Measurements from ENCODE around the gene ADPRHL1. TPM values are rescaled to one million over a fixed set of nuclear protein-coding genes. Genes with fewer than 3 reads are reported as not detected.
A peak's percentile ranks its signal among the peaks of the same experiment; 100 is the strongest.
"Not testable (repeated sequence)": the region's sequence is repeated elsewhere in the genome, so short reads cannot be mapped to it uniquely, and the experiment has no call there.

The ADPRHL1 gene
- total RNA-seq, 2 experiments from 2014 or later: 0.10 to 0.57 TPM

- Mint-ChIP-seq H3K4me1 (ENCODE audit: low read depth) (no peaks in the 10 kb centered on the region), H3K9me3 (no peaks in the 10 kb centered on the region), H3K4me3 (no peak overlapping the region), H3K27me3 (ENCODE audit: low read depth) (peaks cover 9% of the 10 kb centered on the region), H3K27ac (no peak overlapping the region), H3K36me3 (ENCODE audit: low read depth) (no peaks in the 10 kb centered on the region)
- no peak for DNase-seq
- intact Hi-C loops (cut with micrococcal nuclease): no loop called here
- CTCF ChIA-PET: no interaction called here
These were observed 83.4 kb downstream of the ADPRHL1 start for GRCh38 chr13:113369881-113370280.

GRCh38 chr13:113369189-113369588 lies 84.1 kb downstream of the ADPRHL1 start:
- Mint-ChIP-seq H3K27ac (no peak overlapping the region), H3K36me3 (ENCODE audit: low read depth) (no peaks in the 10 kb centered on the region), H3K27me3 (ENCODE audit: low read depth) (peaks cover 7% of the 10 kb centered on the region), H3K9me3 (no peaks in the 10 kb centered on the region), H3K4me1 (ENCODE audit: low read depth) (no peaks in the 10 kb centered on the region), H3K4me3 (no peak overlapping the region)
- CTCF ChIA-PET: no interaction called here
- DNase-seq: no peak
- intact Hi-C loops (cut with micrococcal nuclease): no loop called here

- H3K36me3 Mint-ChIP-seq (ENCODE audit: low read depth); CTCF ChIA-PET; H3K27ac Mint-ChIP-seq; H3K4me1 Mint-ChIP-seq (ENCODE audit: low read depth); H3K4me3 Mint-ChIP-seq; H3K9me3 Mint-ChIP-seq; H3K27me3 Mint-ChIP-seq (ENCODE audit: low read depth); intact Hi-C loops (cut with micrococcal nuclease); DNase-seq: not testable (repeated sequence)
These were observed 84.9 kb downstream of the ADPRHL1 start for GRCh38 chr13:113368353-113368752.

- Mint-ChIP-seq H3K9me3 (no peaks in the 10 kb centered on the region), H3K4me3 (no peak overlapping the region)
- CTCF ChIA-PET: no interaction called here
These were observed 85.5 kb downstream of the ADPRHL1 start for GRCh38 chr13:113367771-113368170.

GRCh38 chr13:113367020-113367560 lies 86.2 kb downstream of the ADPRHL1 start:
- H3K27me3 Mint-ChIP-seq (ENCODE audit: low read depth): peaks cover 10% of the 10 kb centered on the region
- H3K4me1 Mint-ChIP-seq (ENCODE audit: low read depth): peaks cover 2% of the 10 kb centered on the region
- H3K36me3 Mint-ChIP-seq (ENCODE audit: low read depth): no peaks in the 10 kb centered on the region
- intact Hi-C loops (cut with micrococcal nuclease): no loop called here
- CTCF ChIA-PET: interaction anchor here (1.0 kb wide), 1 partner anchor 21 kb away, joined by 6 read pairs; no protein-coding TSS in a partner anchor
- H3K4me3 Mint-ChIP-seq: no peak overlapping the region
- DNase-seq: no peak
- H3K9me3 Mint-ChIP-seq: no peaks in the 10 kb centered on the region
- H3K27ac Mint-ChIP-seq: no peak overlapping the region

More at GRCh38 chr13:113367771-113368170, 85.5 kb downstream of the ADPRHL1 start:
- intact Hi-C loops (cut with micrococcal nuclease): no loop called here
- DNase-seq: no peak
- Mint-ChIP-seq H3K36me3 (ENCODE audit: low read depth) (no peaks in the 10 kb centered on the region), H3K4me1 (ENCODE audit: low read depth) (peaks cover under 1% of the 10 kb centered on the region), H3K27ac (no peak overlapping the region), H3K27me3 (ENCODE audit: low read depth) (peaks cover 7% of the 10 kb centered on the region)

- Mint-ChIP-seq H3K4me1 (ENCODE audit: low read depth) (peaks cover 2% of the 10 kb centered on the region), H3K36me3 (ENCODE audit: low read depth) (no peaks in the 10 kb centered on the region), H3K27me3 (ENCODE audit: low read depth) (peaks cover 10% of the 10 kb centered on the region), H3K27ac (no peak overlapping the region), H3K9me3 (no peaks in the 10 kb centered on the region), H3K4me3 (peak overlapping the region; percentile 32)
- intact Hi-C loops (cut with micrococcal nuclease): no loop called here
- CTCF ChIA-PET: interaction anchor here (1.0 kb wide), 1 partner anchor 22 kb away, joined by 6 read pairs; no protein-coding TSS in a partner anchor
- no peak for DNase-seq
These were observed 87.2 kb downstream of the ADPRHL1 start for GRCh38 chr13:113365971-113366588.

- Mint-ChIP-seq H3K27me3 (ENCODE audit: low read depth) (peaks cover 10% of the 10 kb centered on the region), H3K36me3 (ENCODE audit: low read depth) (no peaks in the 10 kb centered on the region), H3K9me3 (no peaks in the 10 kb centered on the region), H3K27ac (no peak overlapping the region), H3K4me3 (peak overlapping the region; percentile 32), H3K4me1 (ENCODE audit: low read depth) (peaks cover 2% of the 10 kb centered on the region)
- no peak for DNase-seq
- intact Hi-C loops (cut with micrococcal nuclease): no loop called here
- CTCF ChIA-PET: no interaction called here
These were observed 87.7 kb downstream of the ADPRHL1 start for GRCh38 chr13:113365583-113365970.

GRCh38 chr13:113364901-113365582 lies 88.2 kb downstream of the ADPRHL1 start:
- intact Hi-C loops (cut with micrococcal nuclease): no loop called here
- no peaks in the 10 kb centered on the region for H3K9me3 Mint-ChIP-seq
- H3K27me3 Mint-ChIP-seq (ENCODE audit: low read depth): peaks cover 10% of the 10 kb centered on the region
- no peak overlapping the region for H3K27ac Mint-ChIP-seq
- H3K36me3 Mint-ChIP-seq (ENCODE audit: low read depth): no peaks in the 10 kb centered on the region
- H3K4me3 Mint-ChIP-seq: peak overlapping the region; percentile 32
- peaks cover 2% of the 10 kb centered on the region for H3K4me1 Mint-ChIP-seq (ENCODE audit: low read depth)
- CTCF ChIA-PET: no interaction called here
- no peak for DNase-seq

GRCh38 chr13:113364311-113364889 lies 88.9 kb downstream of the ADPRHL1 start:
- H3K9me3 Mint-ChIP-seq: no peaks in the 10 kb centered on the region
- no peaks in the 10 kb centered on the region for H3K36me3 Mint-ChIP-seq (ENCODE audit: low read depth)
- peak overlapping the region; percentile 21 for H3K4me3 Mint-ChIP-seq
- H3K4me1 Mint-ChIP-seq (ENCODE audit: low read depth): peaks cover 2% of the 10 kb centered on the region
- H3K27ac Mint-ChIP-seq: no peak overlapping the region
- intact Hi-C loops (cut with micrococcal nuclease): no loop called here
- H3K27me3 Mint-ChIP-seq (ENCODE audit: low read depth): peaks cover 10% of the 10 kb centered on the region
- DNase-seq: peak; percentile 8
- CTCF ChIA-PET: no interaction called here

- no peaks in the 10 kb centered on the region for H3K9me3 Mint-ChIP-seq
- peaks cover 10% of the 10 kb centered on the region for H3K27me3 Mint-ChIP-seq (ENCODE audit: low read depth)
- CTCF ChIA-PET: no interaction called here
- DNase-seq: no peak
- peaks cover 2% of the 10 kb centered on the region for H3K4me1 Mint-ChIP-seq (ENCODE audit: low read depth)
- intact Hi-C loops (cut with micrococcal nuclease): no loop called here
- no peak overlapping the region for H3K27ac Mint-ChIP-seq
- H3K36me3 Mint-ChIP-seq (ENCODE audit: low read depth): no peaks in the 10 kb centered on the region
- no peak overlapping the region for H3K4me3 Mint-ChIP-seq
These were observed 91.9 kb downstream of the ADPRHL1 start for GRCh38 chr13:113361406-113361805.

- intact Hi-C loops (cut with micrococcal nuclease): no loop called here
- H3K4me1 Mint-ChIP-seq (ENCODE audit: low read depth): peaks cover 2% of the 10 kb centered on the region
- no peaks in the 10 kb centered on the region for H3K36me3 Mint-ChIP-seq (ENCODE audit: low read depth)
- H3K27me3 Mint-ChIP-seq (ENCODE audit: low read depth): peaks cover 7% of the 10 kb centered on the region
- H3K9me3 Mint-ChIP-seq: no peaks in the 10 kb centered on the region
- H3K27ac Mint-ChIP-seq: no peak overlapping the region
- no peak for DNase-seq
- H3K4me3 Mint-ChIP-seq: no peak overlapping the region
- CTCF ChIA-PET: no interaction called here
These were observed 92.8 kb downstream of the ADPRHL1 start for GRCh38 chr13:113360446-113360845.

GRCh38 chr13:113359571-113359970 lies 93.7 kb downstream of the ADPRHL1 start:
- Mint-ChIP-seq H3K4me3 (no peak overlapping the region), H3K9me3 (no peaks in the 10 kb centered on the region), H3K36me3 (ENCODE audit: low read depth) (no peaks in the 10 kb centered on the region), H3K27ac (no peak overlapping the region), H3K27me3 (ENCODE audit: low read depth) (peaks cover 4% of the 10 kb centered on the region), H3K4me1 (ENCODE audit: low read depth) (peaks cover 2% of the 10 kb centered on the region)
- DNase-seq: no peak
- intact Hi-C loops (cut with micrococcal nuclease): no loop called here
- CTCF ChIA-PET: no interaction called here
